ENCODE data around the gene SF1. TPM values are rescaled to one million over a fixed set of nuclear protein-coding genes. Genes with fewer than 3 reads are reported as not detected.

The SF1 gene
- total and polyA plus RNA-seq, 2 donors (not counting 3 experiments of a cell fraction or from before 2014, with no cell fraction given) = 95.0 to 342 TPM

DNA sequence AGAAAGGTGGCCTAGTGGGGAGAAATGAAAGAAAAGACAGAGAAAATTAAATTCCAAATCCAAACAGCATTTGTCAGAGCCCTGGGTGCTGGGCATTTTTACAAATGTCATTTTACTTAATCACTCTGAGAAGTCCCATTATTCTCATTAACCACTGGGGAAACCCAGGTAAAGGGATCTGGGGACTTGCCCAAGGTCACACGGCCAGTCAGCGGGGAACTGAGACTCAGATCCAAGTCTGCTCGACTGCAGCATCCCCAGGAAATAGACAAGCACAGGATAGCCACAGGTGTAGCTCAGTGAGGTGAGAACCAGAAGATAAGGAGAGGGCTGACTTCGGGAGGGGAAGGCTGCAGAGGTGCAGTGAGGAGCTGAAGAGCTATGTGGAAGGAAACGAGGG, 63.2 kb downstream of the SF1 start:
- H3K79me2 ChIP-seq (ENCODE audit: control insufficient read depth, insufficient read depth, low read length) = no peaks in the 10 kb centered on the region
- H3K4me2 ChIP-seq (ENCODE audit: insufficient read depth, low read length) = no peak overlapping the region
- H2AFZ ChIP-seq (ENCODE audit: low read depth, low read length) = no peak overlapping the region
- no peaks in the 10 kb centered on the region for H4K20me1 ChIP-seq (replicated peaks; ENCODE audit: control insufficient read depth, extremely low read depth, insufficient read depth, low read length)
- TF ChIP-seq POLR2AphosphoS5 (IDR thresholded peaks at IDR 0.05; ENCODE audit: insufficient read depth, low read depth, low read length) = no peak
- peak; percentile 63 for TF ChIP-seq EZH2 (IDR thresholded peaks at IDR 0.05; ENCODE audit: borderline replicate concordance, low read depth, low read length, severe bottlenecking)
- H3K36me3 ChIP-seq (ENCODE audit: control insufficient read depth in 2 of 2, extremely low read depth in 1 of 2, insufficient read depth in 2 of 2, low read length in 2 of 2) = no peaks in the 10 kb centered on the region
- FAIRE-seq (no peak), DNase-seq (ENCODE audit: low read depth, low spot score) (no peak)
- BruUV-seq (replicated peaks) = no TSS peak
- POLR2A ChIA-PET = no interaction called here
- H3K4me3 ChIP-seq (replicated peaks in 1 of 3; ENCODE audit: insufficient read depth in 1 of 3, low read depth in 1 of 3, low read length in 3 of 3) = no peak overlapping the region
- H3K9me1 ChIP-seq (replicated peaks; ENCODE audit: control insufficient read depth, extremely low read depth, insufficient read depth, low read length) = no peaks in the 10 kb centered on the region
- no peaks in the 10 kb centered on the region for H3K4me1 ChIP-seq (ENCODE audit: control insufficient read depth, extremely low read depth, insufficient read depth, low read length)
- dilution Hi-C loops (cut with MboI; ENCODE audit: extremely low pct_ligation_motif_present, low sequenced_read_pairs) (no loop called here), intact Hi-C loops (cut with micrococcal nuclease) (no loop called here)
- H3K27ac ChIP-seq (ENCODE audit: insufficient read depth, low read depth, low read length) = no peak overlapping the region
- no peaks in the 10 kb centered on the region for H3K9me3 ChIP-seq (replicated peaks; ENCODE audit: control insufficient read depth, insufficient read depth, low read length)
- H3K27me3 ChIP-seq (ENCODE audit: control insufficient read depth in 2 of 2, insufficient read depth in 2 of 2, low read length in 2 of 2) = peaks cover 51 to 68% of the 10 kb centered on the region in 2 experiments
- CTCF ChIA-PET = interaction anchor here (0.9 to 3.0 kb wide), 4 partner anchors 11 to 26 kb away, joined by 3 to 15 read pairs (median 4); no protein-coding TSS in a partner anchor
- H3K9ac ChIP-seq (replicated peaks; ENCODE audit: extremely low read depth, insufficient read depth, low read length) = no peak overlapping the region

DNA sequence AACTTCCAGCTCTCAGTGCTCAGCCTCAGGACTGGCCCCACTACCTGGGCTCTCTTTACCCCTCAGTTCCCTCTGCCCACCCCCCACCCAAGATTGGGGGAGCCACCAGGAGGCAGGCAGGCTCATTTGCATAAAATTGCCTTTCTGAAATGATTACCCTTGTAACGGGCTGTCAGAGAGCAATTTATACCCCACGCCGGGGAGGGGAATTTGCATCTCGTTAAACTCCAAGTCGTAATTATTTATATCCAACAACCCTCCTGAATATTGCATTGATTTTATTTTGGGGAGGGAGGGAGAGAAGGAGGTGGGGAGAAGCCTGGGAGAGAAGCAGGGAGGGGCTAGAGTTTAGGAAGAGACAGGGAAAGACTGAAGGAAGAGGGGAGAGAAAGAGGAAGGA, 63.7 kb downstream of the SF1 start:
- H3K4me3 ChIP-seq (replicated peaks in 1 of 3; ENCODE audit: insufficient read depth in 1 of 3, low read depth in 1 of 3, low read length in 3 of 3) = no peak overlapping the region
- H4K20me1 ChIP-seq (replicated peaks; ENCODE audit: control insufficient read depth, extremely low read depth, insufficient read depth, low read length) = no peaks in the 10 kb centered on the region
- ChIA-PET POLR2A (no interaction called here), CTCF (interaction anchor here (1.3 to 3.0 kb wide), 2 partner anchors 12 to 26 kb away, joined by 4 to 15 read pairs; no protein-coding TSS in a partner anchor)
- dilution Hi-C loops (cut with MboI; ENCODE audit: extremely low pct_ligation_motif_present, low sequenced_read_pairs) (no loop called here), intact Hi-C loops (cut with micrococcal nuclease) (no loop called here)
- no peaks in the 10 kb centered on the region for H3K4me1 ChIP-seq (ENCODE audit: control insufficient read depth, extremely low read depth, insufficient read depth, low read length)
- H3K79me2 ChIP-seq (ENCODE audit: control insufficient read depth, insufficient read depth, low read length) = no peaks in the 10 kb centered on the region
- no peak for TF ChIP-seq GATA2 (IDR thresholded peaks at IDR 0.05; ENCODE audit: insufficient read depth, insufficient read length, low read depth, low read length)
- no peak for TF ChIP-seq JUN (IDR thresholded peaks at IDR 0.05; ENCODE audit: borderline replicate concordance, insufficient read depth, insufficient read length, low read depth)
- TF ChIP-seq POLR2AphosphoS5 (IDR thresholded peaks at IDR 0.05; ENCODE audit: insufficient read depth, low read depth, low read length) = no peak
- TF ChIP-seq MYC (IDR thresholded peaks at IDR 0.05; ENCODE audit: low read depth, low read length) = no peak
- TF ChIP-seq EZH2 (IDR thresholded peaks at IDR 0.05; ENCODE audit: borderline replicate concordance, low read depth, low read length, severe bottlenecking) = no peak
- TF ChIP-seq FOS (IDR thresholded peaks at IDR 0.05; ENCODE audit: borderline replicate concordance, insufficient read depth, low read length) = no peak
- no peak for TF ChIP-seq POLR2A (IDR thresholded peaks at IDR 0.05; ENCODE audit: low read depth, low read length)
- TF ChIP-seq, protein P1, sequence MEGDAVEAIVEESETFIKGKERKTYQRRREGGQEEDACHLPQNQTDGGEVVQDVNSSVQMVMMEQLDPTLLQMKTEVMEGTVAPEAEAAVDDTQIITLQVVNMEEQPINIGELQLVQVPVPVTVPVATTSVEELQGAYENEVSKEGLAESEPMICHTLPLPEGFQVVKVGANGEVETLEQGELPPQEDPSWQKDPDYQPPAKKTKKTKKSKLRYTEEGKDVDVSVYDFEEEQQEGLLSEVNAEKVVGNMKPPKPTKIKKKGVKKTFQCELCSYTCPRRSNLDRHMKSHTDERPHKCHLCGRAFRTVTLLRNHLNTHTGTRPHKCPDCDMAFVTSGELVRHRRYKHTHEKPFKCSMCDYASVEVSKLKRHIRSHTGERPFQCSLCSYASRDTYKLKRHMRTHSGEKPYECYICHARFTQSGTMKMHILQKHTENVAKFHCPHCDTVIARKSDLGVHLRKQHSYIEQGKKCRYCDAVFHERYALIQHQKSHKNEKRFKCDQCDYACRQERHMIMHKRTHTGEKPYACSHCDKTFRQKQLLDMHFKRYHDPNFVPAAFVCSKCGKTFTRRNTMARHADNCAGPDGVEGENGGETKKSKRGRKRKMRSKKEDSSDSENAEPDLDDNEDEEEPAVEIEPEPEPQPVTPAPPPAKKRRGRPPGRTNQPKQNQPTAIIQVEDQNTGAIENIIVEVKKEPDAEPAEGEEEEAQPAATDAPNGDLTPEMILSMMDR (IDR thresholded peaks at IDR 0.05; ENCODE audit: extremely low read depth in 1 of 2, insufficient read depth in 1 of 2, low read depth in 1 of 2, low read length in 2 of 2) = no peak
- TF ChIP-seq, protein P2, sequence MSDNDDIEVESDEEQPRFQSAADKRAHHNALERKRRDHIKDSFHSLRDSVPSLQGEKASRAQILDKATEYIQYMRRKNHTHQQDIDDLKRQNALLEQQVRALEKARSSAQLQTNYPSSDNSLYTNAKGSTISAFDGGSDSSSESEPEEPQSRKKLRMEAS (IDR thresholded peaks at IDR 0.05; ENCODE audit: insufficient read depth, insufficient read length) = no peak
- H3K27me3 ChIP-seq (ENCODE audit: control insufficient read depth in 2 of 2, insufficient read depth in 2 of 2, low read length in 2 of 2) = peaks cover 52 to 68% of the 10 kb centered on the region in 2 experiments
- no peak overlapping the region for H3K4me2 ChIP-seq (ENCODE audit: insufficient read depth, low read length)
- H3K27ac ChIP-seq (ENCODE audit: insufficient read depth, low read depth, low read length) = no peak overlapping the region
- H3K9ac ChIP-seq (replicated peaks; ENCODE audit: extremely low read depth, insufficient read depth, low read length) = no peak overlapping the region
- no TSS peak for BruUV-seq (replicated peaks)
- no peaks in the 10 kb centered on the region for H3K9me3 ChIP-seq (replicated peaks; ENCODE audit: control insufficient read depth, insufficient read depth, low read length)
- no peaks in the 10 kb centered on the region for H3K36me3 ChIP-seq (ENCODE audit: control insufficient read depth in 2 of 2, extremely low read depth in 1 of 2, insufficient read depth in 2 of 2, low read length in 2 of 2)
- no peak for DNase-seq (ENCODE audit: low read depth, low spot score)
- FAIRE-seq = no peak
- no peaks in the 10 kb centered on the region for H3K9me1 ChIP-seq (replicated peaks; ENCODE audit: control insufficient read depth, extremely low read depth, insufficient read depth, low read length)
- no peak overlapping the region for H2AFZ ChIP-seq (ENCODE audit: low read depth, low read length)

Measured in endothelial cell of umbilical vein (primary cell).